Measurements from ENCODE around the gene CBFB. TPM values are rescaled to one million over a fixed set of nuclear protein-coding genes. Genes with fewer than 3 reads are reported as not detected.
A peak's percentile ranks its signal among the peaks of the same experiment; 100 is the strongest.
"Not testable (repeated sequence)": the region's sequence is repeated elsewhere in the genome, so short reads cannot be mapped to it uniquely, and the experiment has no call there.

The CBFB gene
- total RNA-seq, 1 donor from 2014 or later = 86.6 TPM

DNA sequence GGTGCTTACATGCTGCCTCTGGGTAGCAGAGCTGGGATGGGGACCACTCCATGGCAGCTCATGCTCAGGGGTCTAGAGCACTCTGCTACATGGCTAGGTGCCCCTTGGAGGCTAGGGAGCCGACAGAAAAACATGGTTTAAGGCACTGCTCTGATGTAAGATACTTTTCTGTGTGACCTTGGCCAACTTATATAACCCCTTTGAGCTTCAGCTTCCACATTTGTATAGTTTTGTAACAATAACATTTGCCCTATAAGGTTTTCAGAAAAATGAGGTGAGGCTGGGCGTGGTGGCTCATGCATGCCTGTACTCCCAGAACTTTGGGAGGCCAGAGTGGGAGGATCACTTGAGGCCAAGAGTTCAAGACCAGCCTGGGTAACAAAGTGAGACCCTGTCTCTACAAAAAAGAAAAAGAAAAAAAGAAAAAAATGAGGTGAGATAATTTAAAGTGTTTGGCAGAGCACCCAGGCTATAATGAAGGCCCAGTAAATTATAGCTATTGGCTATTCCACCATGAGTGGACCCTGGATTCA, 37.3 kb upstream of the CBFB start:
- DNase-seq (ENCODE audit: low spot score, unreplicated experiment) = no peak
- Mint-ChIP-seq H3K9me3 (ENCODE audit: low read depth) (no peaks in the 10 kb centered on the region), H3K27ac (no peak overlapping the region), H3K36me3 (ENCODE audit: insufficient read depth) (no peaks in the 10 kb centered on the region), H3K27me3 (peaks cover 7% of the 10 kb centered on the region), H3K4me3 (ENCODE audit: low read depth) (no peak overlapping the region), H3K4me1 (ENCODE audit: low read depth) (no peaks in the 10 kb centered on the region)
- TF ChIP-seq, protein P1, sequence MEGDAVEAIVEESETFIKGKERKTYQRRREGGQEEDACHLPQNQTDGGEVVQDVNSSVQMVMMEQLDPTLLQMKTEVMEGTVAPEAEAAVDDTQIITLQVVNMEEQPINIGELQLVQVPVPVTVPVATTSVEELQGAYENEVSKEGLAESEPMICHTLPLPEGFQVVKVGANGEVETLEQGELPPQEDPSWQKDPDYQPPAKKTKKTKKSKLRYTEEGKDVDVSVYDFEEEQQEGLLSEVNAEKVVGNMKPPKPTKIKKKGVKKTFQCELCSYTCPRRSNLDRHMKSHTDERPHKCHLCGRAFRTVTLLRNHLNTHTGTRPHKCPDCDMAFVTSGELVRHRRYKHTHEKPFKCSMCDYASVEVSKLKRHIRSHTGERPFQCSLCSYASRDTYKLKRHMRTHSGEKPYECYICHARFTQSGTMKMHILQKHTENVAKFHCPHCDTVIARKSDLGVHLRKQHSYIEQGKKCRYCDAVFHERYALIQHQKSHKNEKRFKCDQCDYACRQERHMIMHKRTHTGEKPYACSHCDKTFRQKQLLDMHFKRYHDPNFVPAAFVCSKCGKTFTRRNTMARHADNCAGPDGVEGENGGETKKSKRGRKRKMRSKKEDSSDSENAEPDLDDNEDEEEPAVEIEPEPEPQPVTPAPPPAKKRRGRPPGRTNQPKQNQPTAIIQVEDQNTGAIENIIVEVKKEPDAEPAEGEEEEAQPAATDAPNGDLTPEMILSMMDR (IDR thresholded peaks at IDR 0.05; ENCODE audit: unreplicated experiment) = no peak

DNA sequence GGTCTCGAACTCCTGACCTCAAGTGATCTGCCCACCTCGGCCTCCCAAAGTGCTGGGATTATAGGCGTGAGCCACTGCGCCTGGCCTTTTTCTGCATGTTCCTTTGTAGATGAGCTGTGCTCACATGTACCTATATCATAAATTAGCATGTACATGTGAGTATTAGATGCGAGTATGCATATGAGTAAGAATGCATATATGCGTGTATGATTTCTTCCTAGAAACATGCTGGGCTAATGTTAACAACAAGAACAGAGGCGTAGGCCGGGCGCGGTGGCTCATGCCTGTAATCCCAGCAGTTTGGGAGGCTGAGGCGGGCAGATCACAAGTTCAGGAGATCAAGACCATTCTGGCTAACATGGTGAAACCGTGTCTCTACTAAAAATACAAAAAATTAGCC, 35.4 kb upstream of the CBFB start:
- DNase-seq (ENCODE audit: low spot score, unreplicated experiment); H3K27ac Mint-ChIP-seq; H3K4me3 Mint-ChIP-seq (ENCODE audit: low read depth); H3K4me1 Mint-ChIP-seq (ENCODE audit: low read depth); H3K36me3 Mint-ChIP-seq (ENCODE audit: insufficient read depth); H3K9me3 Mint-ChIP-seq (ENCODE audit: low read depth): not testable (repeated sequence)
- peaks cover 13% of the 10 kb centered on the region for H3K27me3 Mint-ChIP-seq

DNA sequence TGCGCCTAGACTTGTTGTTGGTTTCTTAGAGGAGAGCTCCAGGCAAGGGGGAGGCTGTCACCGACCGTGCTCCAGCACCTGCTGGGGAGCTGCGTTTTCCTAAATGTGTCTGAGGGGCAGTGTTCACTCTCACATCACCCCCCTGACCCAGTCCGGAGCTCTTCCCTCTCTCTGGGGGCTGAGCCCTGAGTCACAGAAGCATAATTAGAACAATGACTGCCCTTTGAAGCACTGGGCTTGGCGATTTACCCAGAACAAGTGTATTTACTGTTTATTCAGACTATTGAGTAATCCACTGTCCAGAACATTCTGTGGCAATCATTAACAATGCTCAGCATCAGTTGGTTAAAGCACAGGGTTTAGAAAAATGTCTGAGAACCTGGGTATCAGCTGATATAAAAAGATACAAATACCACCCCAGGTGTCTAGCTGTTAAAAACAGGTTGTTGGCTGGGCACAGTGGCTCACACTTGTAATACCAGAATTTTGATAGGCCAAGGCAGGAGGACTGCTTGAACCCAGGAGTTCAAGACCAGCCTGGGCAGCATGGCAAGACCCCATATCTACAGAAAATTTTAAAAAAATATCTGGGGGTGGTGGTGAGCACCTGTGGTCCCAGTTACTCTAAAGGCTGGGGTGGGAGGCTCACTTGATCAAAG, 32.5 kb upstream of the CBFB start:
- Mint-ChIP-seq H3K27me3 (peaks cover 35% of the 10 kb centered on the region), H3K4me1 (ENCODE audit: low read depth) (peaks cover 4% of the 10 kb centered on the region), H3K27ac (no peak overlapping the region), H3K4me3 (ENCODE audit: low read depth) (no peak overlapping the region), H3K36me3 (ENCODE audit: insufficient read depth) (no peaks in the 10 kb centered on the region), H3K9me3 (ENCODE audit: low read depth) (no peaks in the 10 kb centered on the region)
- TF ChIP-seq, protein P1 (IDR thresholded peaks at IDR 0.05; ENCODE audit: unreplicated experiment) = no peak
- no peak for DNase-seq (ENCODE audit: low spot score, unreplicated experiment)

DNA sequence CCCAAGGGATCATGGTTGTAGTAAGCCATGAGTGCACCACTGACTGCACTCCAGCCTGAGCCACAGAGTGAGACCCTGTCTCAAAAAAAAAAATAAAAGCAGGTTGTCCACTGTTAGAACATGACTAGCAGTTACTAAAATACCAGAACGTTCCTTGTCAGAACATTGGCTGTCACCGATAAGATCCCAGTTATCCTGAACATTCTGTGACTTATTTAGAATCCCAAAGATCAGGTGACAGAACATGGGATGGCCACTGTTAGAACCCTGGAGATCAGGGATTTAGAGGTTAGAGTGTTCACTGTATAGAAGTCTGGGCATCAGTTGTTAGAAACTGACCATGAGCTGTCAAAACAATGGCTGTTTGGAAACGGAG, 32.0 kb upstream of the CBFB start:
- Mint-ChIP-seq H3K4me3 (ENCODE audit: low read depth) (no peak overlapping the region), H3K27me3 (peaks cover 40% of the 10 kb centered on the region), H3K27ac (no peak overlapping the region), H3K4me1 (ENCODE audit: low read depth) (peaks cover 4% of the 10 kb centered on the region), H3K36me3 (ENCODE audit: insufficient read depth) (no peaks in the 10 kb centered on the region), H3K9me3 (ENCODE audit: low read depth) (no peaks in the 10 kb centered on the region)
- DNase-seq (ENCODE audit: low spot score, unreplicated experiment) = no peak
- TF ChIP-seq, protein P1 (IDR thresholded peaks at IDR 0.05; ENCODE audit: unreplicated experiment) = no peak

DNA sequence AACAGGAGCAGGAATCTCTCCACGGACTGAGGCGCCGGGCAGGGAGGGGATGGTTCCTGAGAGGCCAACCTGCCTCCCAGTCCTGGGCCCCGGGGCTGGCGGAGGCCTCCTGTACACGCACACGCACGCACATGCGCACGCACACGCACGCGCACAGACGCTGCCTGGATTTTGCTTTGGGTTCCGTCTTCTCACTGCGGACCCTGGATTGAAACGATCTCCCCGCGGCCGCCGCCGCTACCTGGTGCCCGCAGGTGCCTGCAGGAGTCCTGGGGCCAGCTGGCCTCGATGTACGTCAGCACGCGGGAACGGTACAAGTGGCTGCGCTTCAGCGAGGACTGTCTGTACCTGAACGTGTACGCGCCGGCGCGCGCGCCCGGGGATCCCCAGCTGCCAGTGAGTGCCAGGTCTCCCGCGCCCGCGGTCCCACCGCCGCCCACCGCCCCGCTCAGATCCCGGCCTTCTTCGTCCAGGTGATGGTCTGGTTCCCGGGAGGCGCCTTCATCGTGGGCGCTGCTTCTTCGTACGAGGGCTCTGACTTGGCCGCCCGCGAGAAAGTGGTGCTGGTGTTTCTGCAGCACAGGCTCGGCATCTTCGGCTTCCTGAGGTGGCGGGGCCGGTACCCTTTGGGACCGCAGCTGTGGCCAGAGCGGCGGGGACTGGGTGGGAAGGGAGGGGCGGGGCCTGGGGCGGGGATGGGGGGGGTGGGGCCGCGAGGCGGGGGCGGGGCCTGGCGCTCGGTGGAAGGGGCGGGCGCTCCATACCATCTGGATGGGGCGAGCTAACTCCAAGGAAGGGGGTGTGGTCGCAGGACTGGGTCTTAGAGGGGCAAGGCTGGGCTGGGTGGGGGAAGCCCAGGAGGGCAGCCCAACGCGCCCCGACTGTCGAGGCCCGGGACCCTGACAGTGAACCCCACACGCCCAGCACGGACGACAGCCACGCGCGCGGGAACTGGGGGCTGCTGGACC, 28.3 kb upstream of the CBFB start:
- H3K27me3 Mint-ChIP-seq = peaks cover 63% of the 10 kb centered on the region

More for the DNA sequence above, 28.3 kb upstream of the CBFB start:
- no peaks in the 10 kb centered on the region for H3K9me3 Mint-ChIP-seq (ENCODE audit: low read depth)
- H3K36me3 Mint-ChIP-seq (ENCODE audit: insufficient read depth) = no peaks in the 10 kb centered on the region
- peaks cover 4% of the 10 kb centered on the region for H3K4me1 Mint-ChIP-seq (ENCODE audit: low read depth)
- TF ChIP-seq, protein P1 (IDR thresholded peaks at IDR 0.05; ENCODE audit: unreplicated experiment) = no peak
- H3K4me3 Mint-ChIP-seq (ENCODE audit: low read depth) = peak overlapping the region; percentile 70
- no peak overlapping the region for H3K27ac Mint-ChIP-seq
- DNase-seq (ENCODE audit: low spot score, unreplicated experiment) = peak; percentile 34
